Measurements from ENCODE around the gene LRRTM3.

Gene LRRTM3

GRCh38 chr10:66999762-67000545 is 74.1 kb downstream of the LRRTM3 start:
- no peak overlapping the region for H3K27ac ChIP-seq
- TF ChIP-seq, protein P1, sequence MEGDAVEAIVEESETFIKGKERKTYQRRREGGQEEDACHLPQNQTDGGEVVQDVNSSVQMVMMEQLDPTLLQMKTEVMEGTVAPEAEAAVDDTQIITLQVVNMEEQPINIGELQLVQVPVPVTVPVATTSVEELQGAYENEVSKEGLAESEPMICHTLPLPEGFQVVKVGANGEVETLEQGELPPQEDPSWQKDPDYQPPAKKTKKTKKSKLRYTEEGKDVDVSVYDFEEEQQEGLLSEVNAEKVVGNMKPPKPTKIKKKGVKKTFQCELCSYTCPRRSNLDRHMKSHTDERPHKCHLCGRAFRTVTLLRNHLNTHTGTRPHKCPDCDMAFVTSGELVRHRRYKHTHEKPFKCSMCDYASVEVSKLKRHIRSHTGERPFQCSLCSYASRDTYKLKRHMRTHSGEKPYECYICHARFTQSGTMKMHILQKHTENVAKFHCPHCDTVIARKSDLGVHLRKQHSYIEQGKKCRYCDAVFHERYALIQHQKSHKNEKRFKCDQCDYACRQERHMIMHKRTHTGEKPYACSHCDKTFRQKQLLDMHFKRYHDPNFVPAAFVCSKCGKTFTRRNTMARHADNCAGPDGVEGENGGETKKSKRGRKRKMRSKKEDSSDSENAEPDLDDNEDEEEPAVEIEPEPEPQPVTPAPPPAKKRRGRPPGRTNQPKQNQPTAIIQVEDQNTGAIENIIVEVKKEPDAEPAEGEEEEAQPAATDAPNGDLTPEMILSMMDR (conservative IDR thresholded peaks at IDR 0.05; ENCODE audit: low read depth): no peak
- ChIA-PET CTCF (interaction anchor here (0.5 kb wide), 1 partner anchor 8 kb away, joined by 4 read pairs; no protein-coding TSS in a partner anchor), POLR2A (ENCODE audit: low non-redundant PET) (no interaction called here)
- no peak for DNase-seq (ENCODE audit: low spot score)

- POLR2A ChIA-PET (ENCODE audit: low non-redundant PET): no interaction called here
- TF ChIP-seq, protein P1 (conservative IDR thresholded peaks at IDR 0.05; ENCODE audit: low read depth): no peak
- CTCF ChIA-PET: no interaction called here
- no peak for DNase-seq (ENCODE audit: low spot score)
- no peak overlapping the region for H3K27ac ChIP-seq
These were observed 78.9 kb downstream of the LRRTM3 start for GRCh38 chr10:67004690-67005089.

DNA sequence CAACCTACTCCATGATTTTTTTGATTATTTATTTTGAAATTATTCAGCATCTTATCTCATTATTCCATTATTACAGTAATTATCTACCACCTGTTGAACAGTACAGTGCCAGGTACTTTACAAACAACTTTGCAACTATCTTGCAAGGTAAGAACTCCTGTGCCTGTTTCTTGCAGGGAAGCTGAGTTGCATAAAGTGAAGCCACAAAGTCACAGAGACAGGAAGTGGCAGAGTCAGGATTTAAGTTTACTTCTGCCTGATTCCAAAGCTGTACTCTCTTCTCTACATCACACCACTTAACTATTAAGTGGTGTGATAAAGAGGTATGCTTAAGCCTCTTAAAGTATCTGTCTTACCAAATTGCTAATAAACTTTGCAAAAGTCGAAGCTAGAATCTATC is 80.1 kb downstream of the LRRTM3 start:
- H3K27ac ChIP-seq: no peak overlapping the region
- TF ChIP-seq, protein P1 (conservative IDR thresholded peaks at IDR 0.05; ENCODE audit: low read depth): no peak
- no peak for DNase-seq (ENCODE audit: low spot score)
- POLR2A ChIA-PET (ENCODE audit: low non-redundant PET): no interaction called here
- CTCF ChIA-PET: no interaction called here

DNA sequence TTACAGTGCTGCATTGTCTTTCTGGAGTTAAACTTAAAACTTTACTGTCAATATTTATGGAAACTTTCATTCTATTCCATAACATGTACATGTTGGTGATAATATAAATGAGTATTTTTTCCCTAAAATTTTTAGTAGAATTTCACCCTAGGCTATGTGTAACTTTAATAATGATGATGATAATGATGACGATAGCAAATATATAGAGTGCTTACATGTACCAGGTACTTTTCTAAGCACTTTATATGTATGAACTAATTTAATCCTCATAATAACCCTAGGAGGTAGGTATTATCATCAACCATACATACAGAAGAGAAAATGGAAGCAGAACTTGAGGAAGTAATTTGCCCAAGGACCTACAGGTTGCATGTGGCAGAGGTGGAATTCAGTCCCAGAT is 85.6 kb downstream of the LRRTM3 start:
- DNase-seq (ENCODE audit: low spot score): no peak
- CTCF ChIA-PET: no interaction called here
- POLR2A ChIA-PET (ENCODE audit: low non-redundant PET): no interaction called here

GRCh38 chr10:67011981-67012380 is 86.1 kb downstream of the LRRTM3 start:
- H3K27ac ChIP-seq: no peak overlapping the region
- ChIA-PET CTCF (no interaction called here), POLR2A (ENCODE audit: low non-redundant PET) (no interaction called here)
- TF ChIP-seq, protein P1 (conservative IDR thresholded peaks at IDR 0.05; ENCODE audit: low read depth): no peak
- no peak for DNase-seq (ENCODE audit: low spot score)

More for the DNA sequence above, 85.6 kb downstream of the LRRTM3 start:
- H3K27ac ChIP-seq: no peak overlapping the region
- TF ChIP-seq, protein P1 (conservative IDR thresholded peaks at IDR 0.05; ENCODE audit: low read depth): no peak

DNA sequence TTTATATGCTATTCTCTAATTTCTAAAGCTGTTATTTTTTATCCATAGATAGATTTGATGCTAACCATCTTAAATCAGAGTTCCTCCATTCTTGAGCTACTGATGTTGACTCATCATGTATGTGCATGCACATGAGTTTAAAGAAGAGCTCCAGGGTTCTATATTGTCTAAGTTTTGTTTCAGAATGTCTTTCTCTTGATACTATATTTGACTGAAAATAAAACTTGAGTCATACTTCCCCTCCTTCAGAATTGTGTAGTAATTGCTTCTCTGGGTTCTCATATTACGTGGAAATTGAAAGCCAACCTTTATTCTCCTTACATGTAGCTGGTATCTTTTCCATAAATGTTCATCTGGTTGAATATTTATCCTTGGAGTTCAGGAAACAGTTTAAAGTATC is 89.4 kb downstream of the LRRTM3 start:
- no peak overlapping the region for H3K27ac ChIP-seq
- ChIA-PET POLR2A (ENCODE audit: low non-redundant PET) (no interaction called here), CTCF (no interaction called here)
- TF ChIP-seq, protein P1 (conservative IDR thresholded peaks at IDR 0.05; ENCODE audit: low read depth): no peak
- DNase-seq (ENCODE audit: low spot score): no peak

Measured in RWPE1 (cell line).